ENCODE data around the gene SUPT20H. TPM values are rescaled to one million over a fixed set of nuclear protein-coding genes. Genes with fewer than 3 reads are reported as not detected.

SUPT20H gene
- polyA plus RNA-seq, 1 donor (not counting 4 experiments of a cell fraction or from before 2014, with no cell fraction given), result 65.4 TPM

GRCh38 chr13:36997716-36998427 is 61.6 kb downstream of the SUPT20H start:
- no peaks in the 10 kb centered on the region for H3K9me3 ChIP-seq (ENCODE audit: control insufficient read depth, low read depth, low read length)
- H3K4me1 ChIP-seq (ENCODE audit: control insufficient read depth, extremely low read depth, insufficient read depth, low read length), result peaks cover 10% of the 10 kb centered on the region
- peak overlapping the region; percentile 99 for H3K9ac ChIP-seq (ENCODE audit: control insufficient read depth, extremely low read depth, insufficient read depth, low read length)
- no peak for DNase-seq (ENCODE audit: low read depth, low spot score)
- dilution Hi-C loops (cut with MboI; ENCODE audit: extremely low pct_ligation_motif_present, low sequenced_read_pairs), result no loop called here
- peaks cover 3% of the 10 kb centered on the region for H4K20me1 ChIP-seq (ENCODE audit: control insufficient read depth, extremely low read depth, insufficient read depth, low read length)
- TF ChIP-seq CTCF (optimal IDR thresholded peaks at IDR 0.05 in 1 of 3, IDR thresholded peaks at IDR 0.05 in 1 of 3, conservative IDR thresholded peaks at IDR 0.05 in 1 of 3; ENCODE audit: extremely low read depth in 1 of 3, insufficient read depth in 2 of 3, low read length in 3 of 3) (no peak), EZH2 (IDR thresholded peaks at IDR 0.05; ENCODE audit: low read length) (no peak)
- peak overlapping the region; percentile 92 for H3K27ac ChIP-seq (ENCODE audit: control insufficient read depth, insufficient read depth, low read length)
- peak overlapping the region; percentile 5 for H2AFZ ChIP-seq (ENCODE audit: control insufficient read depth, low read length)
- H3K4me2 ChIP-seq (ENCODE audit: control insufficient read depth, extremely low read depth, insufficient read depth, low read depth, low read length), result peak overlapping the region; percentile 75
- peaks cover 58% of the 10 kb centered on the region for H3K79me2 ChIP-seq (ENCODE audit: control insufficient read depth, insufficient read depth, low read length)
- H3K9me1 ChIP-seq (ENCODE audit: control insufficient read depth, extremely low read depth, insufficient read depth, low read length), result no peaks in the 10 kb centered on the region
- peak overlapping the region; percentile 91 to 95 (median 91) for H3K4me3 ChIP-seq (ENCODE audit: control insufficient read depth in 2 of 3, extremely low read depth in 1 of 3, insufficient read depth in 2 of 3, low read depth in 1 of 3, low read length in 3 of 3)
- H3K36me3 ChIP-seq (ENCODE audit: control insufficient read depth in 2 of 2, extremely low read depth in 1 of 2, insufficient read depth in 2 of 2, low read length in 2 of 2), result peaks cover 7 to 10% of the 10 kb centered on the region in 2 experiments
- no peak for FAIRE-seq
- H3K27me3 ChIP-seq (ENCODE audit: control insufficient read depth, extremely low read depth, insufficient read depth, low read length), result no peaks in the 10 kb centered on the region

- Histone ChIP-seq H3K4me1 (ENCODE audit: control insufficient read depth, extremely low read depth, insufficient read depth, low read length) (peaks cover 5% of the 10 kb centered on the region), H2AFZ (ENCODE audit: control insufficient read depth, low read length) (no peak overlapping the region), H3K9ac (ENCODE audit: control insufficient read depth, extremely low read depth, insufficient read depth, low read length) (no peak overlapping the region), H3K9me1 (ENCODE audit: control insufficient read depth, extremely low read depth, insufficient read depth, low read length) (no peaks in the 10 kb centered on the region), H3K27ac (ENCODE audit: control insufficient read depth, insufficient read depth, low read length) (no peak overlapping the region), H3K27me3 (ENCODE audit: control insufficient read depth, extremely low read depth, insufficient read depth, low read length) (no peaks in the 10 kb centered on the region), H3K9me3 (ENCODE audit: control insufficient read depth, low read depth, low read length) (no peaks in the 10 kb centered on the region), H4K20me1 (ENCODE audit: control insufficient read depth, extremely low read depth, insufficient read depth, low read length) (peaks cover 3% of the 10 kb centered on the region), H3K4me3 (ENCODE audit: control insufficient read depth in 2 of 3, extremely low read depth in 1 of 3, insufficient read depth in 2 of 3, low read depth in 1 of 3, low read length in 3 of 3) (no peak overlapping the region), H3K4me2 (ENCODE audit: control insufficient read depth, extremely low read depth, insufficient read depth, low read depth, low read length) (no peak overlapping the region), H3K79me2 (ENCODE audit: control insufficient read depth, insufficient read depth, low read length) (peaks cover 27% of the 10 kb centered on the region), H3K36me3 (ENCODE audit: control insufficient read depth in 2 of 2, extremely low read depth in 1 of 2, insufficient read depth in 2 of 2, low read length in 2 of 2) (peaks cover 24 to 39% of the 10 kb centered on the region in 2 experiments)
- dilution Hi-C loops (cut with MboI; ENCODE audit: extremely low pct_ligation_motif_present, low sequenced_read_pairs), result no loop called here
- DNase-seq (ENCODE audit: low read depth, low spot score) (no peak), FAIRE-seq (no peak)
- TF ChIP-seq CTCF (optimal IDR thresholded peaks at IDR 0.05 in 1 of 3, IDR thresholded peaks at IDR 0.05 in 1 of 3, conservative IDR thresholded peaks at IDR 0.05 in 1 of 3; ENCODE audit: extremely low read depth in 1 of 3, insufficient read depth in 2 of 3, low read length in 3 of 3), result no peak
- no peak for TF ChIP-seq EZH2 (IDR thresholded peaks at IDR 0.05; ENCODE audit: low read length)
Observed at GRCh38 chr13:36992362-36992761, 67.1 kb downstream of the SUPT20H start.

All from keratinocyte (primary cell).